ENCODE results near the gene WDFY3.

GRCh38 chr4:84973856-84974255 lies 7.4 kb upstream of the WDFY3 start:
- TF ChIP-seq CTCF (IDR thresholded peaks at IDR 0.05 in 2 of 3, conservative IDR thresholded peaks at IDR 0.05 in 1 of 3; ENCODE audit: borderline replicate concordance in 1 of 3, insufficient read depth in 1 of 3, low read depth in 2 of 3, low read length in 2 of 3) (no peak), POLR2A (IDR thresholded peaks at IDR 0.05; ENCODE audit: borderline replicate concordance, extremely low read depth, insufficient read depth, insufficient read length) (no peak), MAX (IDR thresholded peaks at IDR 0.05) (no peak), POLR2AphosphoS5 (IDR thresholded peaks at IDR 0.05; ENCODE audit: low read depth, low read length) (no peak), JUND (IDR thresholded peaks at IDR 0.05) (no peak), CEBPB (IDR thresholded peaks at IDR 0.05; ENCODE audit: low read depth) (no peak), SIN3A (IDR thresholded peaks at IDR 0.05; ENCODE audit: low read depth) (no peak), EZH2 (IDR thresholded peaks at IDR 0.05) (no peak), CBX3 (IDR thresholded peaks at IDR 0.05; ENCODE audit: low read depth) (no peak)
- TF ChIP-seq, protein P1, sequence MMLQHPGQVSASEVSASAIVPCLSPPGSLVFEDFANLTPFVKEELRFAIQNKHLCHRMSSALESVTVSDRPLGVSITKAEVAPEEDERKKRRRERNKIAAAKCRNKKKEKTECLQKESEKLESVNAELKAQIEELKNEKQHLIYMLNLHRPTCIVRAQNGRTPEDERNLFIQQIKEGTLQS (IDR thresholded peaks at IDR 0.05): no peak

All from HCT116 (cell line).